ENCODE measurements around the gene DPP7.

GRCh38 chr9:137159105-137160053 lies 44.8 kb upstream of the DPP7 start:
- no peak for TF ChIP-seq CTCF (IDR thresholded peaks at IDR 0.05)
- no peak for TF ChIP-seq POLR2A (IDR thresholded peaks at IDR 0.05)
- TF ChIP-seq POLR2AphosphoS5 (IDR thresholded peaks at IDR 0.05) = no peak
- no peak for TF ChIP-seq EP300 (IDR thresholded peaks at IDR 0.05)

Data from suprapubic skin (tissue), 4 donors.